Bronchial epithelial cell (primary cell): ENCODE data around the gene CTU2. TPM values are rescaled to one million over a fixed set of nuclear protein-coding genes. Genes with fewer than 3 reads are reported as not detected.

ENCODE experiments used
- DNase-seq: peaks from one replicate; pipeline ENCODE4 v3.0.0-alpha.2; 2010; ENCODE audit warnings: low read depth
- FAIRE-seq: peaks from 2 replicates; lab custom pipeline; 2011; peaks lifted over from hg19 to GRCh38; lab: Jason Lieb, UNC
- H3K27me3 ChIP-seq: 2 replicates; pipeline ENCODE4 v1.5.1; 2011; ENCODE audit warnings: low read length; ENCODE audit not compliant: control insufficient read depth, insufficient read depth
- H3K36me3 ChIP-seq: 2 replicates; pipeline ENCODE4 v1.5.1; 2011; ENCODE audit warnings: low read length; ENCODE audit not compliant: control insufficient read depth, insufficient read depth
- H3K4me3 ChIP-seq: 2 replicates; pipeline ENCODE4 v1.5.1; 2011; ENCODE audit warnings: mild to moderate bottlenecking, low read depth, low read length, control low read depth
- total RNA-seq: library from RNA; depleted of rRNA; stranded (reverse); fragments of >200 nt; gene quantifications from 2 replicates; pipeline ENCODE4 v1.2.1, GENCODE V29; 2014
- TF ChIP-seq, protein P1 (sequence below): IDR thresholded peaks from 2 replicates; pipeline ENCODE4 v1.5.1; 2011; ENCODE audit warnings: mild to moderate bottlenecking, moderate library complexity, low read length, control low read depth, inconsistent platforms; ENCODE audit not compliant: insufficient read depth, severe bottlenecking

CTU2 gene
- total RNA-seq, 1 donor from 2014 or later = 31.1 TPM

DNA sequence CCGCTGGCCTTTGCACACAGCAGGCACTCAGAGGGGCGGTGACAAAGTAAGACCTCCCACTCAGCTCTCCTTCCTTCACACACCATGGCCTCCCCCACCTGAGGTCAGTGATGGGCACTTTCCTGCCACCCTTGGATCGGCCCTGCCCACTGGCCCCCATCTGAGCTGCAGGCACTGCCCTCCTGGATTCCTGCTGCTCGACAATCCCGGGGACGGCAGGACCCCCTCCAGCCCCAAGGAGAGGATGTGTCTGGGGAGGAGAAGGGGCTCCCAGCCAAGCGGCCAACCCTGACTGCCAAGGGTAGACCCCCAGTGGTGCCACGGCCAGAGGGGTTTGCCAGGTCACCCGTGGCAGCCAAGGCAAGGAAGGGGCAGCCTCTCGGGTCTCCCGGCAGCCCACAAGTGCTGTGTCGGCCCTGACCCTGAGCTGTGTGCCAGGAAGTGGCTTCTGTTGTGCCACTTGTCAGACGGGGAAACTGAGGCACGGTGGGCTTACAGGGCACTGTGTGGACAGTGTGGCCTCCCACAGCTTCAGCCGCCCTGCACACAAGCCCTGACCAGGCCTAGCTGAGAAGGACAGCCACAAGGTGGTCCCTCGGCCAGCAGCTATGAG lies 56.1 kb downstream of the CTU2 start:
- DNase-seq (no peak), FAIRE-seq (no peak)
- Histone ChIP-seq H3K4me3 (no peak overlapping the region), H3K27me3 (no peaks in the 10 kb centered on the region), H3K36me3 (peaks cover 17% of the 10 kb centered on the region)
- TF ChIP-seq, protein P1, sequence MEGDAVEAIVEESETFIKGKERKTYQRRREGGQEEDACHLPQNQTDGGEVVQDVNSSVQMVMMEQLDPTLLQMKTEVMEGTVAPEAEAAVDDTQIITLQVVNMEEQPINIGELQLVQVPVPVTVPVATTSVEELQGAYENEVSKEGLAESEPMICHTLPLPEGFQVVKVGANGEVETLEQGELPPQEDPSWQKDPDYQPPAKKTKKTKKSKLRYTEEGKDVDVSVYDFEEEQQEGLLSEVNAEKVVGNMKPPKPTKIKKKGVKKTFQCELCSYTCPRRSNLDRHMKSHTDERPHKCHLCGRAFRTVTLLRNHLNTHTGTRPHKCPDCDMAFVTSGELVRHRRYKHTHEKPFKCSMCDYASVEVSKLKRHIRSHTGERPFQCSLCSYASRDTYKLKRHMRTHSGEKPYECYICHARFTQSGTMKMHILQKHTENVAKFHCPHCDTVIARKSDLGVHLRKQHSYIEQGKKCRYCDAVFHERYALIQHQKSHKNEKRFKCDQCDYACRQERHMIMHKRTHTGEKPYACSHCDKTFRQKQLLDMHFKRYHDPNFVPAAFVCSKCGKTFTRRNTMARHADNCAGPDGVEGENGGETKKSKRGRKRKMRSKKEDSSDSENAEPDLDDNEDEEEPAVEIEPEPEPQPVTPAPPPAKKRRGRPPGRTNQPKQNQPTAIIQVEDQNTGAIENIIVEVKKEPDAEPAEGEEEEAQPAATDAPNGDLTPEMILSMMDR = no peak

DNA sequence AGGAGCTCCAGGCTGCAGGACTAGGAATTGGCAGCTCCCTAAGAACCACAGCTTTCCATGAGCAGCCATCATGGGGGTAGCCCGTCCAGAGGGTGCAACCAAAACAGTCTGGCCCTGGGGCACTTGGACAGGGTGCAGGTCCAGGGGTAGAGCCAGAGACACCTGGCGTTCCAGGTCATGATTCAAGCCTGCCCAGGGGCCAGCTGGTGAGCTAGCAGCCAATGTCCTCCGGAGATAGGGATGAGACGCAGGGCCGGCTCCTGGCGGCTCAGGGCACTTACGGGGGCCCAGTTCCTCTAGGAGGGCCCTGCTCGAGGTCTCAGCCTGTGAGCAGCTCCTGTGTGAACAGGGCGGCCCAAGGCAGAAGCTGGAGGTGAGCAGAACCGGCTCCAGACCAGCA lies 56.6 kb downstream of the CTU2 start:
- H3K36me3 ChIP-seq = peaks cover 16% of the 10 kb centered on the region
- H3K27me3 ChIP-seq = no peaks in the 10 kb centered on the region
- FAIRE-seq = no peak
- no peak overlapping the region for H3K4me3 ChIP-seq
- DNase-seq = no peak
- TF ChIP-seq, protein P1 = no peak

DNA sequence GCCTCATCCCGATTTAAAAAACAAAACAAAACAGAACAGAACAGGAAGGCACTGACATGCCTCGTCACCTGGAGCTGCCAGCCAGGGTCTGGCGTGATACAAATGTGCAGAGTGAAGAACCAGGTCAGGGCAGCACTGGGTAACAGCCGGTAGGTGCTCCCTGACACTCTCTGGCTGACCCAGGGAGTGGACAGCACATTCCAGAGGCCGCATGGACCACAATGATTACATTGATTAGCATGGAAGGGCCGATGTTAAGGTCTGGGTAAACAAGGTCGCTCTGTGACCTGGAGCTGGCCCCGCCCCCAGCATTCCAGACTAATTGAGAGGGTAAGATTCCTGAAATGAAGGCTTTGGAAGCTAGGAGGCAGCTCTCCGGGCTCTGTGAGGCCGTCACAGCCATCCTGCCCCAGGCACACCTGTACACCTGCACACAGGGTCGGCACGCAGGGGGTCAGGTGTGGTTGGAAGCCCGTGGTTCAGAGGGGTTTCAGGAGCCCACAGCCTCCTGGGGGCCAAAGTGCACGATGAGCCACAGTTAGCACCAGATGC lies 57.3 kb downstream of the CTU2 start:
- TF ChIP-seq, protein P1 = no peak
- FAIRE-seq (no peak), DNase-seq (no peak)

DNA sequence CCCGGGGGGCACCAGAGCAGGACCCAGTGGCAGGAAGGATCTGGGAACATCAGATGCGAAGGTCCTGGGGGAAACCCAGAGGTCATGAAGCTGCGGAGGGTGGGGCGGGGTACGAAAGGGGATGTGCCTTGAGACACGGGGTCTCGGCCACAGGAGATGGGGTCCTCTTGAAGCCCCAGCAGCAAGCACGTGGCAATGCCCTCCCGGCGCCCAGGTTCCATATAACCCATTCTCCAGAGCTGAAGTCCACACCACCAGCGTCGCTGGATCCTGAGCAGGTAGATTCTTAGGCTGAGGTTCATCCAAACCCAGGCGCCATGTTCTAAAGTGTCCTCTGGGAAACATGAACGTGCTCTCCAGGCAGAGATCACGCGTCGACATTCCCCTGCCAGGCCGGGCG lies 57.8 kb downstream of the CTU2 start:
- FAIRE-seq (no peak), DNase-seq (no peak)
- H3K36me3 ChIP-seq = peaks cover 11% of the 10 kb centered on the region
- no peak overlapping the region for H3K4me3 ChIP-seq
- TF ChIP-seq, protein P1 = no peak
- no peaks in the 10 kb centered on the region for H3K27me3 ChIP-seq

More for the DNA sequence above, 57.3 kb downstream of the CTU2 start:
- Histone ChIP-seq H3K27me3 (no peaks in the 10 kb centered on the region), H3K36me3 (peaks cover 14% of the 10 kb centered on the region), H3K4me3 (no peak overlapping the region)

DNA sequence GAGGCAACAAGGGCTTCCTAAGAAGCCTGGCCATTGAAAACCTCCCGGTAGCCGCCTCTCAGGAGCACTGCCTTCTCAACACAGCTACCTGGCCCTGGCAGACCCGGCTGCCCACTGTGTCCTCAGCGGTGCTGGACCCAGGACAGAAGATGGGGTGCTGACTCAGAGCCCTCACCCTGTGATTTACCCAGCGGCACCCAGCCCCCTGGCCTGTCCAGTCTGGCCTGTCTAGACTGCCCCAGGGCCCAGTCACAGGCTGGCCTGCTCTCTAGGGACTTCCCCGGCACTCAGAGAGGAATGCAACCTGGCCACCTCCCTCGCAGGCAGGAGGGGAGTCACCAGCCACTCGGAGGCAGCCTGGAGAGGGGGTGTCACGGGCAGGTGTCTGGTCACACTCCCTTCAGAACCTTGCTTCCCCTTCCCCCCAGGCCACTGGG lies 58.6 kb downstream of the CTU2 start:
- FAIRE-seq (no peak), DNase-seq (peak; percentile 78)
- Histone ChIP-seq H3K4me3 (no peak overlapping the region), H3K27me3 (no peaks in the 10 kb centered on the region), H3K36me3 (peaks cover 13% of the 10 kb centered on the region)
- TF ChIP-seq, protein P1 = no peak

Other genes with a start within 250 kb of the CTU2 start
- gene ZC3H18, start 136.1 kb upstream of the CTU2 start, total RNA-seq = 10.5 and 11.1 TPM in 2 replicates
- gene IL17C, start 67.9 kb upstream of the CTU2 start, total RNA-seq = under 0.01 TPM in 1 of 2 replicates, not detected in the other
- 134 and 181 TPM in 2 replicates for gene CYBA, start 55.5 kb upstream of the CTU2 start, total RNA-seq
- 34.6 and 56.6 TPM in 2 replicates for gene MVD, start 43.4 kb upstream of the CTU2 start, total RNA-seq
- 0.26 TPM in 1 of 2 replicates, not detected in the other for gene SNAI3, start 20.0 kb upstream of the CTU2 start, total RNA-seq
- 6.8 and 9.7 TPM in 2 replicates for gene RNF166, start 95 bp upstream of the CTU2 start, total RNA-seq
- 98.2 and 224 TPM in 2 replicates for gene PIEZO1, start 78.7 kb downstream of the CTU2 start, total RNA-seq
- gene CDT1, start 97.3 kb downstream of the CTU2 start, total RNA-seq = 0.26 TPM in 2 replicates
- gene APRT, start 105.4 kb downstream of the CTU2 start, total RNA-seq = 153 and 154 TPM in 2 replicates
- 15.5 and 16.3 TPM in 2 replicates for gene GALNS, start 150.4 kb downstream of the CTU2 start, total RNA-seq
- 47.5 and 65.0 TPM in 2 replicates for gene TRAPPC2L, start 150.6 kb downstream of the CTU2 start, total RNA-seq
- not detected in 2 replicates for gene PABPN1L, start 160.2 kb downstream of the CTU2 start, total RNA-seq